ENCODE results near the gene TTBK1. TPM values are rescaled to one million over a fixed set of nuclear protein-coding genes. Genes with fewer than 3 reads are reported as not detected.

Gene TTBK1
- polyA plus RNA-seq, 2 of the 4 experiments (the other 2 are of a cell fraction), result 0.04 TPM; not detected in 1

DNA sequence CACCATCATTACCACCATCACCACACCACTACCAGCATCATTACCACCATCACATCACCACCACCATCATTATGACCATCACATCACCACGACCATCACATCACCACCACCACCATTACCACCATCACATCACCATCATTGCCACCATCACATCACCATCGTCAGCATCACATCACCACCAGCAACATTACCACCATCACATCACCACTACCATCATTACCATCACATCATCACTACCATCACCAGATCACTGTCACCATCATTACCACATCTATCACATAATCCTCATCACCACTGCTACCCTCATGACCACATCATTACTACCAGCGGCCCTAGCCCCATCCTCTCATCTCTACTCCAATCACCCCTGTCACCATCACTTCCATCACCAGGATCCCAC, 51.3 kb downstream of the TTBK1 start:
- WGBS (ENCODE audit: missing lambda C conversion rate), result 17% methylated on average over 3 of the region's 3 CpGs
- 0 out of 3 replicates have a peak, but pooled peaks cover 3% of the 10 kb centered on the region for H3K4me1 ChIP-seq
- H3K4me3 ChIP-seq, result no peak overlapping the region
- TF ChIP-seq, protein P1, sequence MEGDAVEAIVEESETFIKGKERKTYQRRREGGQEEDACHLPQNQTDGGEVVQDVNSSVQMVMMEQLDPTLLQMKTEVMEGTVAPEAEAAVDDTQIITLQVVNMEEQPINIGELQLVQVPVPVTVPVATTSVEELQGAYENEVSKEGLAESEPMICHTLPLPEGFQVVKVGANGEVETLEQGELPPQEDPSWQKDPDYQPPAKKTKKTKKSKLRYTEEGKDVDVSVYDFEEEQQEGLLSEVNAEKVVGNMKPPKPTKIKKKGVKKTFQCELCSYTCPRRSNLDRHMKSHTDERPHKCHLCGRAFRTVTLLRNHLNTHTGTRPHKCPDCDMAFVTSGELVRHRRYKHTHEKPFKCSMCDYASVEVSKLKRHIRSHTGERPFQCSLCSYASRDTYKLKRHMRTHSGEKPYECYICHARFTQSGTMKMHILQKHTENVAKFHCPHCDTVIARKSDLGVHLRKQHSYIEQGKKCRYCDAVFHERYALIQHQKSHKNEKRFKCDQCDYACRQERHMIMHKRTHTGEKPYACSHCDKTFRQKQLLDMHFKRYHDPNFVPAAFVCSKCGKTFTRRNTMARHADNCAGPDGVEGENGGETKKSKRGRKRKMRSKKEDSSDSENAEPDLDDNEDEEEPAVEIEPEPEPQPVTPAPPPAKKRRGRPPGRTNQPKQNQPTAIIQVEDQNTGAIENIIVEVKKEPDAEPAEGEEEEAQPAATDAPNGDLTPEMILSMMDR (IDR thresholded peaks at IDR 0.05), result no peak
- TF ChIP-seq TP53 (CRISPR knock-in tag; IDR thresholded peaks at IDR 0.05), result no peak
- TF ChIP-seq FOXS1 (CRISPR knock-in tag; IDR thresholded peaks at IDR 0.05), result no peak
- TF ChIP-seq, protein P2, sequence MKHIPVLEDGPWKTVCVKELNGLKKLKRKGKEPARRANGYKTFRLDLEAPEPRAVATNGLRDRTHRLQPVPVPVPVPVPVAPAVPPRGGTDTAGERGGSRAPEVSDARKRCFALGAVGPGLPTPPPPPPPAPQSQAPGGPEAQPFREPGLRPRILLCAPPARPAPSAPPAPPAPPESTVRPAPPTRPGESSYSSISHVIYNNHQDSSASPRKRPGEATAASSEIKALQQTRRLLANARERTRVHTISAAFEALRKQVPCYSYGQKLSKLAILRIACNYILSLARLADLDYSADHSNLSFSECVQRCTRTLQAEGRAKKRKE (CRISPR knock-in tag; IDR thresholded peaks at IDR 0.05; ENCODE audit: low read depth), result no peak
- TF ChIP-seq NPAS2 (CRISPR knock-in tag; IDR thresholded peaks at IDR 0.05; ENCODE audit: borderline replicate concordance), result no peak
- TF ChIP-seq, protein P3, sequence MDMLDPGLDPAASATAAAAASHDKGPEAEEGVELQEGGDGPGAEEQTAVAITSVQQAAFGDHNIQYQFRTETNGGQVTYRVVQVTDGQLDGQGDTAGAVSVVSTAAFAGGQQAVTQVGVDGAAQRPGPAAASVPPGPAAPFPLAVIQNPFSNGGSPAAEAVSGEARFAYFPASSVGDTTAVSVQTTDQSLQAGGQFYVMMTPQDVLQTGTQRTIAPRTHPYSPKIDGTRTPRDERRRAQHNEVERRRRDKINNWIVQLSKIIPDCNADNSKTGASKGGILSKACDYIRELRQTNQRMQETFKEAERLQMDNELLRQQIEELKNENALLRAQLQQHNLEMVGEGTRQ (IDR thresholded peaks at IDR 0.05), result no peak
- no peak for TF ChIP-seq ESRRA (IDR thresholded peaks at IDR 0.05; ENCODE audit: borderline replicate concordance, low read length)
- no peak for TF ChIP-seq PHF8 (IDR thresholded peaks at IDR 0.05; ENCODE audit: borderline replicate concordance, low read depth)
- TF ChIP-seq, protein P4, sequence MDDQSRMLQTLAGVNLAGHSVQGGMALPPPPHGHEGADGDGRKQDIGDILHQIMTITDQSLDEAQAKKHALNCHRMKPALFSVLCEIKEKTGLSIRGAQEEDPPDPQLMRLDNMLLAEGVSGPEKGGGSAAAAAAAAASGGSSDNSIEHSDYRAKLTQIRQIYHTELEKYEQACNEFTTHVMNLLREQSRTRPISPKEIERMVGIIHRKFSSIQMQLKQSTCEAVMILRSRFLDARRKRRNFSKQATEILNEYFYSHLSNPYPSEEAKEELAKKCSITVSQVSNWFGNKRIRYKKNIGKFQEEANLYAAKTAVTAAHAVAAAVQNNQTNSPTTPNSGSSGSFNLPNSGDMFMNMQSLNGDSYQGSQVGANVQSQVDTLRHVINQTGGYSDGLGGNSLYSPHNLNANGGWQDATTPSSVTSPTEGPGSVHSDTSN (IDR thresholded peaks at IDR 0.05), result no peak
- TF ChIP-seq MAFK (IDR thresholded peaks at IDR 0.05; ENCODE audit: partially characterized antibody), result no peak
- TF ChIP-seq ZFP36 (IDR thresholded peaks at IDR 0.05; ENCODE audit: borderline replicate concordance, partially characterized antibody), result no peak
- no peak for TF ChIP-seq NFE2L2 (conservative IDR thresholded peaks at IDR 0.05; ENCODE audit: low read length)
- TF ChIP-seq BHLHE40 (IDR thresholded peaks at IDR 0.05; ENCODE audit: low read depth, low read length), result no peak
- no peak for TF ChIP-seq RAD21 (conservative IDR thresholded peaks at IDR 0.05 in 1 of 2, IDR thresholded peaks at IDR 0.05 in 1 of 2)
- TF ChIP-seq HOXA7 (CRISPR knock-in tag; IDR thresholded peaks at IDR 0.05), result no peak
- no peak for TF ChIP-seq ZC3H11A (IDR thresholded peaks at IDR 0.05)
- no peak for TF ChIP-seq RCOR1 (IDR thresholded peaks at IDR 0.05; ENCODE audit: low read depth, low read length)
- no peak for TF ChIP-seq POLR2A (IDR thresholded peaks at IDR 0.05; ENCODE audit: low read length)
- no peak for DNase-seq (ENCODE audit: low read depth in 1 of 2, low spot score in 1 of 2)
- H3K4me2 ChIP-seq, result no peak overlapping the region
- no peaks in the 10 kb centered on the region for H3K9me3 ChIP-seq
- ChIA-PET CTCF (no interaction called here), POLR2A (no interaction called here)
- no peak for ATAC-seq
- FAIRE-seq, result no peak
- no peak overlapping the region for H3K27ac ChIP-seq

DNA sequence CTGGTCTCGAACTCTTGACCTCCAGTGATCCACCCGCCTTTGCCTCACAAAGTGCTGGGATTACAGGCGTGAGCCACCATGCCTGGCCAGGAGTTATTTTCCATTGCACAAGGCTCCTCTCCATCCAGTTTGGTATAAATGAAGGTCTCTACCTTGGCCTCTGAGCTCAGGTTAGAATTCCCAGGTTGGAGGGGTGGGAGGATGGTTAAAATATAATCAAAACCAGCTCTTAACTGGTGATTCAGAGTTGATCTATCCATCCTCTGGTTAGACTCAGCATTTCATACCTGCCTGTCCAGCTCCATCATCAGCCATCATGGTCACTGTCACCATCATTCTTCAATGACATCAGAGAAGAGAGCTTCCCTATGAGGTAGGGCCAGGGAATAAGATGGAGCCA, 52.2 kb downstream of the TTBK1 start:
- no peak for TF ChIP-seq GATA3 (IDR thresholded peaks at IDR 0.05; ENCODE audit: borderline replicate concordance)
- TF ChIP-seq, protein P1 (IDR thresholded peaks at IDR 0.05), result no peak
- TF ChIP-seq NR3C1 (IDR thresholded peaks at IDR 0.05), result no peak
- no peak for TF ChIP-seq RAD21 (conservative IDR thresholded peaks at IDR 0.05 in 1 of 2, IDR thresholded peaks at IDR 0.05 in 1 of 2)
- no peak for TF ChIP-seq FOXS1 (CRISPR knock-in tag; IDR thresholded peaks at IDR 0.05)
- TF ChIP-seq, protein P5, sequence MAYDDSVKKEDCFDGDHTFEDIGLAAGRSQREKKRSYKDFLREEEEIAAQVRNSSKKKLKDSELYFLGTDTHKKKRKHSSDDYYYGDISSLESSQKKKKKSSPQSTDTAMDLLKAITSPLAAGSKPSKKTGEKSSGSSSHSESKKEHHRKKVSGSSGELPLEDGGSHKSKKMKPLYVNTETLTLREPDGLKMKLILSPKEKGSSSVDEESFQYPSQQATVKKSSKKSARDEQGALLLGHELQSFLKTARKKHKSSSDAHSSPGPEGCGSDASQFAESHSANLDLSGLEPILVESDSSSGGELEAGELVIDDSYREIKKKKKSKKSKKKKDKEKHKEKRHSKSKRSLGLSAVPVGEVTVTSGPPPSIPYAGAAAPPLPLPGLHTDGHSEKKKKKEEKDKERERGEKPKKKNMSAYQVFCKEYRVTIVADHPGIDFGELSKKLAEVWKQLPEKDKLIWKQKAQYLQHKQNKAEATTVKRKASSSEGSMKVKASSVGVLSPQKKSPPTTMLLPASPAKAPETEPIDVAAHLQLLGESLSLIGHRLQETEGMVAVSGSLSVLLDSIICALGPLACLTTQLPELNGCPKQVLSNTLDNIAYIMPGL (CRISPR knock-in tag; IDR thresholded peaks at IDR 0.05; ENCODE audit: borderline replicate concordance), result no peak
- TF ChIP-seq, protein P6, sequence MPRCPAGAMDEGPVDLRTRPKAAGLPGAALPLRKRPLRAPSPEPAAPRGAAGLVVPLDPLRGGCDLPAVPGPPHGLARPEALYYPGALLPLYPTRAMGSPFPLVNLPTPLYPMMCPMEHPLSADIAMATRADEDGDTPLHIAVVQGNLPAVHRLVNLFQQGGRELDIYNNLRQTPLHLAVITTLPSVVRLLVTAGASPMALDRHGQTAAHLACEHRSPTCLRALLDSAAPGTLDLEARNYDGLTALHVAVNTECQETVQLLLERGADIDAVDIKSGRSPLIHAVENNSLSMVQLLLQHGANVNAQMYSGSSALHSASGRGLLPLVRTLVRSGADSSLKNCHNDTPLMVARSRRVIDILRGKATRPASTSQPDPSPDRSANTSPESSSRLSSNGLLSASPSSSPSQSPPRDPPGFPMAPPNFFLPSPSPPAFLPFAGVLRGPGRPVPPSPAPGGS (IDR thresholded peaks at IDR 0.05), result no peak
- no peak for TF ChIP-seq POLR2A (IDR thresholded peaks at IDR 0.05; ENCODE audit: low read length)
- no peak for TF ChIP-seq NFE2L2 (conservative IDR thresholded peaks at IDR 0.05; ENCODE audit: low read length)
- TF ChIP-seq PHF8 (IDR thresholded peaks at IDR 0.05; ENCODE audit: borderline replicate concordance, low read depth), result no peak
- no peak for TF ChIP-seq MYC (IDR thresholded peaks at IDR 0.05; ENCODE audit: borderline replicate concordance, low read length)
- TF ChIP-seq RARB (CRISPR knock-in tag; IDR thresholded peaks at IDR 0.05), result no peak
- no peak for TF ChIP-seq SREBF2 (IDR thresholded peaks at IDR 0.05)
- TF ChIP-seq NPAS2 (CRISPR knock-in tag; IDR thresholded peaks at IDR 0.05; ENCODE audit: borderline replicate concordance), result no peak
- no peak for TF ChIP-seq ESRRA (IDR thresholded peaks at IDR 0.05; ENCODE audit: borderline replicate concordance, low read length)
- TF ChIP-seq, protein P7, sequence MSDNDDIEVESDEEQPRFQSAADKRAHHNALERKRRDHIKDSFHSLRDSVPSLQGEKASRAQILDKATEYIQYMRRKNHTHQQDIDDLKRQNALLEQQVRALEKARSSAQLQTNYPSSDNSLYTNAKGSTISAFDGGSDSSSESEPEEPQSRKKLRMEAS (IDR thresholded peaks at IDR 0.05), result no peak
- CTCF ChIA-PET, result interaction anchor here (1.0 to 2.8 kb wide), 3 partner anchors 12 to 67 kb away, joined by 3 to 18 read pairs (median 4); partner anchors contain the start of genes CRIP3 and DNPH1

More for the DNA sequence above, 52.2 kb downstream of the TTBK1 start:
- H3K9me3 ChIP-seq, result no peaks in the 10 kb centered on the region
- 0 out of 3 replicates have a peak, but pooled peaks cover 3% of the 10 kb centered on the region for H3K4me1 ChIP-seq
- POLR2A ChIA-PET, result no interaction called here
- no peak overlapping the region for H3K4me3 ChIP-seq
- no peak overlapping the region for H3K4me2 ChIP-seq
- FAIRE-seq, result no peak
- H3K27ac ChIP-seq, result no peak overlapping the region
- no peak for ATAC-seq
- 44% methylated on average over 2 of the region's 3 CpGs for whole genome bisulfite sequencing (ENCODE audit: missing lambda C conversion rate)
- DNase-seq (ENCODE audit: low read depth in 1 of 2, low spot score in 1 of 2), result no peak

Data from A549 (cell line).